GM13976 (cell line): Measurements from ENCODE around the gene OMD.

ENCODE experiments used
- DNase-seq: peaks from one replicate; pipeline ENCODE4 v3.0.0; 2012; ENCODE audit warnings: low spot score
- in situ Hi-C: fragments of 300-500 bp; cut with MboI; formaldehyde crosslinking; loops from one replicate; pipeline ENCODE4 v1.12.0; 2022; ENCODE audit warnings: low sequenced_read_pairs, mixed read lengths, inconsistent platforms; ENCODE audit not compliant: unreplicated experiment
- TF ChIP-seq, protein P1 (sequence below): IDR thresholded peaks from 2 replicates; pipeline ENCODE4 v1.5.1; 2012; ENCODE audit warnings: borderline replicate concordance, mild to moderate bottlenecking; ENCODE audit not compliant: insufficient read depth; ENCODE audit errors: extremely low read depth, missing control alignments, control extremely low read depth

Gene OMD

GRCh38 chr9:92405818-92406217, 18.5 kb downstream of the OMD start:
- in situ Hi-C loops: no loop called here
- TF ChIP-seq, protein P1, sequence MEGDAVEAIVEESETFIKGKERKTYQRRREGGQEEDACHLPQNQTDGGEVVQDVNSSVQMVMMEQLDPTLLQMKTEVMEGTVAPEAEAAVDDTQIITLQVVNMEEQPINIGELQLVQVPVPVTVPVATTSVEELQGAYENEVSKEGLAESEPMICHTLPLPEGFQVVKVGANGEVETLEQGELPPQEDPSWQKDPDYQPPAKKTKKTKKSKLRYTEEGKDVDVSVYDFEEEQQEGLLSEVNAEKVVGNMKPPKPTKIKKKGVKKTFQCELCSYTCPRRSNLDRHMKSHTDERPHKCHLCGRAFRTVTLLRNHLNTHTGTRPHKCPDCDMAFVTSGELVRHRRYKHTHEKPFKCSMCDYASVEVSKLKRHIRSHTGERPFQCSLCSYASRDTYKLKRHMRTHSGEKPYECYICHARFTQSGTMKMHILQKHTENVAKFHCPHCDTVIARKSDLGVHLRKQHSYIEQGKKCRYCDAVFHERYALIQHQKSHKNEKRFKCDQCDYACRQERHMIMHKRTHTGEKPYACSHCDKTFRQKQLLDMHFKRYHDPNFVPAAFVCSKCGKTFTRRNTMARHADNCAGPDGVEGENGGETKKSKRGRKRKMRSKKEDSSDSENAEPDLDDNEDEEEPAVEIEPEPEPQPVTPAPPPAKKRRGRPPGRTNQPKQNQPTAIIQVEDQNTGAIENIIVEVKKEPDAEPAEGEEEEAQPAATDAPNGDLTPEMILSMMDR: no peak
- no peak for DNase-seq

- no peak for DNase-seq
- in situ Hi-C loops: no loop called here
- TF ChIP-seq, protein P1: no peak
Observed at GRCh38 chr9:92404042-92404836, 20.0 kb downstream of the OMD start, which contains the start of gene OGN. Gene OGN (minus strand): TSS chr9:92404578. CDS start chr9:92403407, 1,171 bp downstream.

DNA sequence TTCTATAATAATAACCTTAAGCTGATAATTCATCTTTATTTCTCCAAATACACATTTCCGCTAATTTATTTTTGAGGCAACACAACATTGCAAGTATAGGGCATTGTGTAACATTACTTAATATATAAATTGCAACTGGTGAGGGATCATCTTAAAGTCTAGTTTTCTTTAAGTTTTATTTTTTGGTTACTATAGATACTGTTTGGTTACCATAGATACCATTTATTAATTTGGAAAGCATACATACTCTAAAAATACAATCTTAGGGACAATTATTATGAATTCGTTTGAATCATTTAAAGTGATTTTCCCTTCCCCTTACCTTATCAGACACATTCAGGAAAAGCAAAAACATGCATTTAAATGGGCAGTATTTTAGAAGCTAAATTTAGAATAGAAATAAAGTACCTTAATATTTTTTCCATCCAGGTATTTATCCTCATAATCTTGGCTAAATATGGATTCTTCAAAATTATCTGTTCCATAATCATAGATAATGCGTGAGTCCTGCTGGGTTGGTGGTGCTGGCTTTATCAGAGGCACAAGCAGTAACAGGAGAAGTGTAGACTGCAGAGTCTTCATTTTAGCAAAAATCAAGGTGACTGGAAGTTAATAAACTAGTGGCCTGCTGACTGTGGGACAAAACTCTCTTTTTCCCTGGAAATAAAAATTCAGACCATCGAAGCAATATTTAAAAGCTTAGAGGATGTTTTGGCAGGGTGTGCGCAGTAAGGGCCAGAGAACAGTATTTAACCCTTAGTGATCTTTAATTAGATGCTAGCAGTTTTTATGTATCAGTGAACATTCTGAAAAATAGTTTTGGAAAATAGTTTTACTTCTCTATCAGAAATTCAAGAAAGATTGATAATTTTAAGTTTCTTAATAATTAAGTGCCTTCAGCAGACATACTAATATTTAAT, 21.2 kb downstream of the OMD start:
- in situ Hi-C loops: no loop called here
- TF ChIP-seq, protein P1: no peak
- DNase-seq: no peak

DNA sequence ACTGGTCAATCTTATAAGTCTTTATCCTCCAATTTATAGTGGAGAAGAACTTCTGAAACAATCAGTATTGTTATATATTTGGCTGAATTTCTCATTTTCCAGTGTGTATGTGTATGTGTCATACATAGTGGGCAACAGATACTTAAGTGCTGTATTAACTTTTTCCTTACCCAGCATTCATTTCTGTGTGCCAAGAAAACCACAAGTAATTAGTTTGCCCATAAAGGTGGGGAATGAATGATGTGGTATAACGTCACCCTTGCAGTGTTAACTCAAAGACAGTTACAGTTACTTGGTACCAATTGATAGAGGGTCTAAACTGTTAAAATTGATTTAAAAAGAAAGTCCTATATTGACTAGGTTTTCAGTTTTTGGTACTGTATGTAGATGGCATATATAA, 21.9 kb downstream of the OMD start:
- no peak for DNase-seq
- TF ChIP-seq, protein P1: no peak
- in situ Hi-C loops: no loop called here

DNA sequence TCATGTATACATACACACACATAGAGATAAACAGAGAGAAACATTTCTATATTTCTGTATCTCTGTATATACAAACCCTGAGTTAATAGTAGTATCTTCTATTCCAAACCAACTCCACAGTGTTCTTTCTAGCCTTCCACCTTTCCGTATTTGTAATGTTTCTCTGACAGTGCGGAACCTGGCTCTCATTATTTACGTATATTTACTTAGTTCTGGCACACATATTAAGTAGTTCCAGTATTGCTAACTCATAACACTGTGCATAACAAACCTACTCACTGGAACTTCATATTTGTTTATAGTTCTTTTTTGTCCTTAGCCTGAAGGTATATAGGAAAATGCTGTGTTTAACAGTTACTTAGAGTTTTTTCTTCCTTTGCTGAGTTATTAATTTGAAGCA, 26.4 kb downstream of the OMD start:
- TF ChIP-seq, protein P1: no peak
- DNase-seq: no peak
- in situ Hi-C loops: no loop called here

DNA sequence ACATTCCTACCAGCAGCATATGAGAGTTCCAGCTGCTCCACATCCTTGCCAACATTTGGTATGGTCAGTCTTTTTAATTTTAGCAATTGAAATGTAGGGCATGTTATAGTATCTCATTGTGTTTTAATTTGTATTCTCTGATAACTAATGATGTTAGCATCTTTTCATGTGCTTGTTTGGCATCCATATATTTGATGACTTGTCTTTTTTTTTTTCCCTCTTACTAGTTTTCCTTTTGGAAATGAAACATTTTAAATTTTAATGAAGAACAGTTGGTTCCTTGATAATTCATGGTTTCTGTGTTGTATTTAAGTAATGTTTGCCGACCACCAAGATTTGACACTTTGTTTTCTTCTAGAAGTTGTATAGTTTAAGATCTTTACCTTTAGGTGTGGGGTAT, 28.7 kb downstream of the OMD start:
- TF ChIP-seq, protein P1: no peak
- in situ Hi-C loops: no loop called here
- DNase-seq: no peak
